ENCODE results near the gene USP14. TPM values are rescaled to one million over a fixed set of nuclear protein-coding genes. Genes with fewer than 3 reads are reported as not detected.

Gene USP14
- total and polyA plus RNA-seq, 4 donors, result 22.8 to 41.2 (median 31.7) TPM

GRCh38 chr18:160831-161570, 2.6 kb downstream of the USP14 start:
- Histone ChIP-seq H3K9me3 (ENCODE audit: control insufficient read depth in 4 of 4, insufficient read depth in 3 of 4, low read length in 3 of 4) (no peaks in the 10 kb centered on the region), H3K27ac (ENCODE audit: low read depth in 1 of 2, low read length in 1 of 2) (no peak overlapping the region), H3K9ac (ENCODE audit: insufficient read depth in 1 of 2, low read length in 2 of 2) (peak overlapping the region in 1 of 2 donors; percentile 32), H3K4me3 (no peak overlapping the region), H3K4me1 (ENCODE audit: control insufficient read depth in 5 of 5, insufficient read depth in 5 of 5, low read length in 5 of 5) (peaks cover 0 to 5% (median 2%) of the 10 kb centered on the region in 5 donors), H3K36me3 (ENCODE audit: control insufficient read depth in 4 of 4, insufficient read depth in 4 of 4, low read length in 4 of 4) (peaks cover 0 to 7% (median 1%) of the 10 kb centered on the region in 4 donors), H3K27me3 (ENCODE audit: control insufficient read depth in 3 of 3, insufficient read depth in 3 of 3, low read length in 2 of 3) (no peaks in the 10 kb centered on the region)
- TF ChIP-seq, protein P1, sequence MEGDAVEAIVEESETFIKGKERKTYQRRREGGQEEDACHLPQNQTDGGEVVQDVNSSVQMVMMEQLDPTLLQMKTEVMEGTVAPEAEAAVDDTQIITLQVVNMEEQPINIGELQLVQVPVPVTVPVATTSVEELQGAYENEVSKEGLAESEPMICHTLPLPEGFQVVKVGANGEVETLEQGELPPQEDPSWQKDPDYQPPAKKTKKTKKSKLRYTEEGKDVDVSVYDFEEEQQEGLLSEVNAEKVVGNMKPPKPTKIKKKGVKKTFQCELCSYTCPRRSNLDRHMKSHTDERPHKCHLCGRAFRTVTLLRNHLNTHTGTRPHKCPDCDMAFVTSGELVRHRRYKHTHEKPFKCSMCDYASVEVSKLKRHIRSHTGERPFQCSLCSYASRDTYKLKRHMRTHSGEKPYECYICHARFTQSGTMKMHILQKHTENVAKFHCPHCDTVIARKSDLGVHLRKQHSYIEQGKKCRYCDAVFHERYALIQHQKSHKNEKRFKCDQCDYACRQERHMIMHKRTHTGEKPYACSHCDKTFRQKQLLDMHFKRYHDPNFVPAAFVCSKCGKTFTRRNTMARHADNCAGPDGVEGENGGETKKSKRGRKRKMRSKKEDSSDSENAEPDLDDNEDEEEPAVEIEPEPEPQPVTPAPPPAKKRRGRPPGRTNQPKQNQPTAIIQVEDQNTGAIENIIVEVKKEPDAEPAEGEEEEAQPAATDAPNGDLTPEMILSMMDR (IDR thresholded peaks at IDR 0.05; ENCODE audit: control extremely low read depth, extremely low read depth), result no peak
- DNase-seq, result no peak
- WGBS, 2 donors, result 92 to 94% methylated on average over 11 of the region's 11 CpGs
- no peak for ATAC-seq (ENCODE audit: insufficient read depth, low FRiP score)

DNA sequence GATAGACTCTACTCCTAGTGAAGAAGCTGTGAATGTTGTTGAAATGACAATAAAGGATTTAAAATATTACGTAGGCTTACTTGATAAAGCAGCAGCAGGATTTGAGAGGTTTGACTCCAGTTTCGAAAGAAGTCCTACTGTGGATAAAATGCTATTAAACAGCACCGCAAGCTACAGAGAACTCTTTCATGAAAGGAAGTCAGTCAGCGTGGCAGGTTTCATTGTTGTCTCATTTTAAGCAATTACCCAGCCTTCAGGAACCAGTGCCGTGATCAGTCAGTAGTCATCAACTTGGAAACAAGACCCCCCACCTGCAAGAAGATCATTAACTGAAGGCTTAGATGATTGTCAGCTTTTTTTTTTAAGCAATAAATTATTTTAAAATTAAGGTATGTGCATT, 14.0 kb downstream of the USP14 start:
- Histone ChIP-seq H3K9ac (ENCODE audit: insufficient read depth in 1 of 2, low read length in 2 of 2) (no peak overlapping the region), H3K36me3 (ENCODE audit: control insufficient read depth in 4 of 4, insufficient read depth in 4 of 4, low read length in 4 of 4) (peaks cover 5 to 16% (median 11%) of the 10 kb centered on the region in 4 donors), H3K9me3 (ENCODE audit: control insufficient read depth in 4 of 4, insufficient read depth in 3 of 4, low read length in 3 of 4) (no peaks in the 10 kb centered on the region), H3K27me3 (ENCODE audit: control insufficient read depth in 3 of 3, insufficient read depth in 3 of 3, low read length in 2 of 3) (no peaks in the 10 kb centered on the region), H3K27ac (ENCODE audit: low read depth in 1 of 2, low read length in 1 of 2) (no peak overlapping the region), H3K4me3 (no peak overlapping the region), H3K4me1 (ENCODE audit: control insufficient read depth in 5 of 5, insufficient read depth in 5 of 5, low read length in 5 of 5) (no peaks in the 10 kb centered on the region)
- WGBS, 2 donors, result 93 to 96% methylated on average over 5 of the region's 5 CpGs
- ATAC-seq (ENCODE audit: insufficient read depth, low FRiP score) (no peak), DNase-seq (no peak)
- TF ChIP-seq, protein P1 (IDR thresholded peaks at IDR 0.05; ENCODE audit: control extremely low read depth, extremely low read depth), result no peak

- no peak overlapping the region for H3K4me3 ChIP-seq
- H3K27ac ChIP-seq (ENCODE audit: low read depth in 1 of 2, low read length in 1 of 2), result no peak overlapping the region
- no peaks in the 10 kb centered on the region for H3K9me3 ChIP-seq (ENCODE audit: control insufficient read depth in 4 of 4, insufficient read depth in 3 of 4, low read length in 3 of 4)
- peaks cover 0 to 3% (median 0%) of the 10 kb centered on the region in 5 donors for H3K4me1 ChIP-seq (ENCODE audit: control insufficient read depth in 5 of 5, insufficient read depth in 5 of 5, low read length in 5 of 5)
- no peaks in the 10 kb centered on the region for H3K27me3 ChIP-seq (ENCODE audit: control insufficient read depth in 3 of 3, insufficient read depth in 3 of 3, low read length in 2 of 3)
- no peak overlapping the region for H3K9ac ChIP-seq (ENCODE audit: insufficient read depth in 1 of 2, low read length in 2 of 2)
- peaks cover 0 to 9% (median 8%) of the 10 kb centered on the region in 4 donors for H3K36me3 ChIP-seq (ENCODE audit: control insufficient read depth in 4 of 4, insufficient read depth in 4 of 4, low read length in 4 of 4)
- ATAC-seq (ENCODE audit: insufficient read depth, low FRiP score) (no peak), DNase-seq (no peak)
- TF ChIP-seq, protein P1 (IDR thresholded peaks at IDR 0.05; ENCODE audit: control extremely low read depth, extremely low read depth), result no peak
- 90 to 91% methylated on average over 5 of the region's 5 CpGs for WGBS, 2 donors
These were observed 21.1 kb downstream of the USP14 start for GRCh38 chr18:179499-179898.

All from lung (tissue), 12 donors.